ENCODE measurements around the gene SNORC. TPM values are rescaled to one million over a fixed set of nuclear protein-coding genes. Genes with fewer than 3 reads are reported as not detected.

The SNORC gene
- polyA plus RNA-seq, 1 donor (not counting 4 experiments of a cell fraction or from before 2014, with no cell fraction given): 0.66 TPM

DNA sequence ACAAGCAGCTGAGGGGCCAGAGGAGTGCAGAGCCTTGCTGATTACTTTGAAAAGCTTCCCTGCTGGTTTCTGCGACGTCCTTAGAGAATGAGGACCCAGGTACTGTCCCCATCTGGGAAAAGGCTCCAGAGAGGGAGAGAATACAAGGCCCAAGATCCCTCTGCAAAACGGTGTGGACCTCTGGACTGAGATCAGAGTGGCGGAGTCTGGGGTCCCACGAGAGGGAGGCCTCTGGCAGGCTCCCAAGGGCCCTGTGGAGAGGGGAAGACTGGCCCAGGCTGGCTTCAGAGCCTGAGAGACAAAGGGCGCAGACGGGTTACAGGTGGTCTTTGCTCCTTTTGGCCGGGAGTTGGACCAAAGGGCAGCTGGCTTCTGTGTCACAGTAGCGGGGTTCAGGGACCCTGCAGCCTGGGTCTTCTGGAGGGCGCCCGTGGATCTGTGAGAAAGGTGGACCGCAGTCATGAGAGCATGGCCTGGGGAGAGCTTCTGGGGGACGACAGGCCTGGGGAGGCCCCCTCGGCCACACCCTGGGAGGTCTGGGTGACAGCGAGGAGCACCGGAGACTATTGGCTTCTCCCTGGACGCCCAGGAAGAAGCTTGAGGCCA is 805 bp downstream of the SNORC start:
- Histone ChIP-seq H3K4me1 (ENCODE audit: control insufficient read depth, extremely low read depth, insufficient read depth, low read length) (no peaks in the 10 kb centered on the region), H3K4me3 (ENCODE audit: control insufficient read depth in 2 of 3, extremely low read depth in 1 of 3, insufficient read depth in 2 of 3, low read depth in 1 of 3, low read length in 3 of 3) (no peak overlapping the region), H3K36me3 (ENCODE audit: control insufficient read depth in 2 of 2, extremely low read depth in 1 of 2, insufficient read depth in 2 of 2, low read length in 2 of 2) (peaks cover 0 to 1% of the 10 kb centered on the region in 2 experiments), H3K9ac (ENCODE audit: control insufficient read depth, extremely low read depth, insufficient read depth, low read length) (no peak overlapping the region), H3K9me1 (ENCODE audit: control insufficient read depth, extremely low read depth, insufficient read depth, low read length) (no peaks in the 10 kb centered on the region), H3K4me2 (ENCODE audit: control insufficient read depth, extremely low read depth, insufficient read depth, low read depth, low read length) (no peak overlapping the region), H2AFZ (ENCODE audit: control insufficient read depth, low read length) (no peak overlapping the region), H3K27ac (ENCODE audit: control insufficient read depth, insufficient read depth, low read length) (no peak overlapping the region), H4K20me1 (ENCODE audit: control insufficient read depth, extremely low read depth, insufficient read depth, low read length) (no peaks in the 10 kb centered on the region), H3K79me2 (ENCODE audit: control insufficient read depth, insufficient read depth, low read length) (no peaks in the 10 kb centered on the region), H3K27me3 (ENCODE audit: control insufficient read depth, extremely low read depth, insufficient read depth, low read length) (no peaks in the 10 kb centered on the region), H3K9me3 (ENCODE audit: control insufficient read depth, low read depth, low read length) (no peaks in the 10 kb centered on the region)
- DNase-seq (ENCODE audit: low read depth, low spot score) (no peak), FAIRE-seq (no peak)
- no peak for TF ChIP-seq CTCF (optimal IDR thresholded peaks at IDR 0.05 in 1 of 3, IDR thresholded peaks at IDR 0.05 in 1 of 3, conservative IDR thresholded peaks at IDR 0.05 in 1 of 3; ENCODE audit: extremely low read depth in 1 of 3, insufficient read depth in 2 of 3, low read length in 3 of 3)
- TF ChIP-seq EZH2 (IDR thresholded peaks at IDR 0.05; ENCODE audit: low read length): no peak
- dilution Hi-C loops (cut with MboI; ENCODE audit: extremely low pct_ligation_motif_present, low sequenced_read_pairs): loop anchor here (25.0 kb wide), 1 partner anchor 366 kb away; no protein-coding TSS in a partner anchor

GRCh38 chr2:232871418-232871834 is 1.4 kb downstream of the SNORC start:
- TF ChIP-seq EZH2 (IDR thresholded peaks at IDR 0.05; ENCODE audit: low read length): no peak
- TF ChIP-seq CTCF (optimal IDR thresholded peaks at IDR 0.05 in 1 of 3, IDR thresholded peaks at IDR 0.05 in 1 of 3, conservative IDR thresholded peaks at IDR 0.05 in 1 of 3; ENCODE audit: extremely low read depth in 1 of 3, insufficient read depth in 2 of 3, low read length in 3 of 3): no peak
- no peaks in the 10 kb centered on the region for H3K4me1 ChIP-seq (ENCODE audit: control insufficient read depth, extremely low read depth, insufficient read depth, low read length)
- peaks cover 0 to 1% of the 10 kb centered on the region in 2 experiments for H3K36me3 ChIP-seq (ENCODE audit: control insufficient read depth in 2 of 2, extremely low read depth in 1 of 2, insufficient read depth in 2 of 2, low read length in 2 of 2)
- no peak overlapping the region for H3K4me2 ChIP-seq (ENCODE audit: control insufficient read depth, extremely low read depth, insufficient read depth, low read depth, low read length)
- no peak overlapping the region for H3K9ac ChIP-seq (ENCODE audit: control insufficient read depth, extremely low read depth, insufficient read depth, low read length)
- dilution Hi-C loops (cut with MboI; ENCODE audit: extremely low pct_ligation_motif_present, low sequenced_read_pairs): loop anchor here (25.0 kb wide), 1 partner anchor 366 kb away; no protein-coding TSS in a partner anchor
- H2AFZ ChIP-seq (ENCODE audit: control insufficient read depth, low read length): no peak overlapping the region
- no peaks in the 10 kb centered on the region for H3K79me2 ChIP-seq (ENCODE audit: control insufficient read depth, insufficient read depth, low read length)
- FAIRE-seq (no peak), DNase-seq (ENCODE audit: low read depth, low spot score) (no peak)
- H3K27ac ChIP-seq (ENCODE audit: control insufficient read depth, insufficient read depth, low read length): no peak overlapping the region
- H3K4me3 ChIP-seq (ENCODE audit: control insufficient read depth in 2 of 3, extremely low read depth in 1 of 3, insufficient read depth in 2 of 3, low read depth in 1 of 3, low read length in 3 of 3): no peak overlapping the region
- no peaks in the 10 kb centered on the region for H4K20me1 ChIP-seq (ENCODE audit: control insufficient read depth, extremely low read depth, insufficient read depth, low read length)
- no peaks in the 10 kb centered on the region for H3K9me3 ChIP-seq (ENCODE audit: control insufficient read depth, low read depth, low read length)
- H3K9me1 ChIP-seq (ENCODE audit: control insufficient read depth, extremely low read depth, insufficient read depth, low read length): no peaks in the 10 kb centered on the region
- H3K27me3 ChIP-seq (ENCODE audit: control insufficient read depth, extremely low read depth, insufficient read depth, low read length): no peaks in the 10 kb centered on the region
